KOPT-K1 (cell line): ENCODE data around the gene TBC1D5.

Source experiments
- H3K27ac ChIP-seq: fragments of 200-600 bp; sonication (generic); 2 replicates; pipeline ENCODE4 v1.5.1; 2016; ENCODE audit warnings: antibody characterized with exemption, mild to moderate bottlenecking, low read depth, low read length; ENCODE audit not compliant: poor library complexity, severe bottlenecking
- H3K36me3 ChIP-seq: fragments of 200-600 bp; sonication (generic); 2 replicates; pipeline ENCODE4 v1.5.1; 2017; ENCODE audit warnings: antibody characterized with exemption, mild to moderate bottlenecking, low read length, moderate library complexity; ENCODE audit not compliant: insufficient read depth
- H3K9me3 ChIP-seq: fragments of 200-600 bp; sonication (generic); 2 replicates; pipeline ENCODE4 v1.5.1; 2017; ENCODE audit warnings: antibody characterized with exemption, low read length, mild to moderate bottlenecking; ENCODE audit not compliant: insufficient read depth, poor library complexity, severe bottlenecking

The TBC1D5 gene

DNA sequence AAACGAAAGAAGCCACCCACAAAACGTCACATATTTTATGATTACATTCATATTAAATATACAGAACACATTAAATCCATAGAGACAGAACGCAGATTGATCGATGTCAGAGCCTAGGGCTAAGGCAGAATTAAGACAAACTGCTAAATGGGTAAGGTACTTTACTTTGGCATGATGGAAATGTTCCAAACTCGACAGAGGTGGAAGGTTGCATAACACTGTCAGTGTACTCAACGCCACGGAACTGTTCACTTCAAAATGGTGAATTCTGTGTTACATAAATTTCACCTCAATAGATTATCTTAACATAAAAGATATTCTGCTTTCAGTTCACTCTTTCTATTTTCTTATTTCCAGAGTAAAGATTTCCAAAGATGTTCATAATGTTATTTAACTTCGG lies 158.4 kb downstream of the TBC1D5 start:
- Histone ChIP-seq H3K27ac (no peak overlapping the region), H3K36me3 (no peaks in the 10 kb centered on the region), H3K9me3 (no peaks in the 10 kb centered on the region)

DNA sequence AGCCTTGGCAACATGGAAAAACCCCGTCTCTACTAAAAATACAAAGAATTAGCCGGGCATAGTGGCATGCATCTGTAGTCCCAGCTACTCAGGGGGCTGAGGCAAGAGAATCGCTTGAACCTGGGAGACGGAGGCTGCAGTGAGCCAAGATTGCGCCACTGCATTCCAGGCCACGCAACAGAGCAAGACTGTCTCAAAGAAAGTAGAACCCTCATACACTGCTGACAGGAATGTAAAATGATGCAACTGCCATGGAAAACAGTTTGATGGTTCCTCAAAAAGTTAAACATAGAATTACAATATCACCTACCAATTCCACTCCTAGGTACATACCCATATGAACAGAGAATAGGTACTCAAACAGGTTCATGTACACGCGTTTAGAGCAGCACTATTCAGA lies 158.9 kb downstream of the TBC1D5 start:
- Histone ChIP-seq H3K36me3 (no peaks in the 10 kb centered on the region), H3K9me3 (no peaks in the 10 kb centered on the region), H3K27ac (no peak overlapping the region)

DNA sequence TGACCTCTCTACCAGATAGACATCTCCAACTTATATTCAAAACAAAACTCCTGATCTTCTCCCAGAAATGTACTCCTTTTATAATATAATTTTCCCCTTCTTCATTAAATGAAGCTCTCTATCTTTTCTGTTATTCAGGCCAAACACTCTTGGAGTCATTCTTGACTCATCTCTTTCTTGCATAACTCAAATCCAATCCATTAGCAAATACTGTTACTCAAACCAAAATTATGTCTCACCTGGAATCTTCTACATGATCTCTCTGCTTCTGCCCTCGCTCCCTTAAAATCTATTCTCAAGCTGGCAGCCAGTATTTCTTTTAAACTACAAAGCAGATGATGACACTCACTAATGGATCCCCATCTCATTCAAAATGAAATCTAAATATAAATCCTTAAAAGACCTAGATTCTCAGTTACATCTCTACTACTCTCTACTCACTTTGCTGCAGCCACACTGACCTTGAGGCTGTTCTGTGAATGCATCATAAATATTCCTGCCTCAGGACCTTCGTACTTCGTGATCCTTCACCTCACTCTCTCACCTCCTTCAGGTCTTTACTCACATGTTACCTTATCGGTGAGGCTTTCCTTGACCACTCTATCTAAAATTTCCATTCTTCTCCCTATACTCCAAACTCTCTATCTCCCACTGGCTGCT lies 160.9 kb downstream of the TBC1D5 start:
- H3K9me3 ChIP-seq = no peaks in the 10 kb centered on the region
- H3K27ac ChIP-seq = no peak overlapping the region
- no peaks in the 10 kb centered on the region for H3K36me3 ChIP-seq

DNA sequence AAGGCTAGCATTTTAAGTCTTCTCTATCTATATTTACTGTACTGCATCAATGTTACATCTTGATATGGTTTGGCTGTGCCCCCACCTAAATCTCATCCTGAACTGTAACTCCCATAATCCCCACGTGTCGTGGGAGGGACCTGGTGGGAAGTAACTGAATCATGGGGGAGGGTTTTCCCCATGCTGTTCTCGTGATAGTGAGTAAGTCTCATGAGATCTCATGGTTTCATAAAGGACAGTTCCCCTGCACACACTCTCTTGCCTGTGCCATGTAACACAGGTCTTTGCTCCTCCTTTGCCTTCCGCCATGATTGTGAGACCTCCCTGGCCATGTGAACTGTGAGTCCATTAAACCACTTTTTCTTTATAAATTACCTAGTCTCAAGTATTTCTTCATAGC lies 161.5 kb downstream of the TBC1D5 start:
- Histone ChIP-seq H3K36me3 (no peaks in the 10 kb centered on the region), H3K9me3 (no peaks in the 10 kb centered on the region)

DNA sequence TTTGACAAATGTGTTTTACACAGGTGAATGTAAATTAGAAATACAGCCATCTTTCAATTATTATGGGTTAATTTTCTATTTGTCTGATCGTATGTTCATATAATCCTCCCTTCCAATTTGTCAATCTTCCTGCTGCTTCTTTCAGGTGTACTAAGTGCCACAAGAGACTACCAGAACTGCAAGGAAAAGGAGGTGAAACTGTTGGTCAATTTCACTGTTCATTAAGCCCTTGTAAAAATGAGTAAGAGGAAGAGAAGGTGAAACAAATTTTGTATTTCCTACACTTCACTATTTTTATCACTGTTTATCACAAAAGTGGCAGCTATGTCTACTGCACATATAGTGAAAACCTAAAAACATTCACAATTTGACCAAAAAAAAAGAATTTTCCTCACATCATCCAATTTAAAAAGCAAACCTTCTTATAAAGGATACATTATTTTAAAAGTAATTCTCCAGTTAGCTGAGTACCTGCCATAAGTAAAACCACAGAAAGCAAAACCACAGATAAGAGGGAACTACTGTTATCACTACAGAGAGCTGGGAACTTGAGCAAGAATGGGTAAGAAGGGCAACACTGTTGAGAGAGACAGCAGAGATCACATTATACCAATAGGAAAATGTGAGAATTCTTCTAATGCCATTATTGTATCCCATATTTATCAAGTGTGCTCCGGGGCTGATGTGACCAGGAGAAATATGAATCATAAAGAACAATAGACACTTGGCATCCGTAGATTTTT lies 163.0 kb downstream of the TBC1D5 start:
- Histone ChIP-seq H3K36me3 (no peaks in the 10 kb centered on the region; the same call in 1 of the 2 replicates), H3K27ac (peak overlapping the region; percentile 21)

More for the DNA sequence above, 161.5 kb downstream of the TBC1D5 start:
- no peak overlapping the region for H3K27ac ChIP-seq

DNA sequence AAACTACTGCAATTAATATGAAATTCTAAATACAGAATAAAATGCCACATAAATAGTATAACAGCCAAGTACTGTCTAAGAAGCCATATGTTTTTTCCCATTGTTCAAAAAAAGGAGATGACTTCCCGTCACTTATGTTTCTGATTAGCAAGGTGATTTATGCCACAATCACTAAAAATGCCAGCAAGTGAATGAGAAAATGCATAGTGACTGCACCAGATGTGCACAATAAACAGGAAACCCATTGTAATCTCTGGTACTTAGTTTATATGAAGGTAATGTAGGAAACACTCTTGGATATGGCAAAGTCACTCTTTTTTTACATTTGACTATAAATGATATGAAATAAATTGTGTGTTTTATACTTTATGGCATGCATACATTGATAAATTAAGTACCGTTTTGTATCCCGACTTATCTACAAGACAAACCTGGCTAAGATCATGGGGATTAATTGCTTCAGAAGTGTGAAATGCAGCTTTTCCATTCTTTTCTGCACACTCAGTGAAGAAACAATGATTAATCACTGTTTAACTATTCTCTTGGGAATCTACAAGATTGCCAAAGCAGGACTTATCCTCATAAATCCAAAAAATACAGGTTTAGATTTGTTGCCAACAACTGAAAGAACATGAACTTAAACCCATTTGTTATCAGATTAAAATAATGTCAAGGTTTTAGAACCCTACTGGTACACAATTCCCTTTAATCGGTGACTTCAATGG lies 164.5 kb downstream of the TBC1D5 start:
- Histone ChIP-seq H3K27ac (no peak overlapping the region), H3K9me3 (no peaks in the 10 kb centered on the region)

More for the DNA sequence above, 163.0 kb downstream of the TBC1D5 start:
- H3K9me3 ChIP-seq = no peaks in the 10 kb centered on the region

DNA sequence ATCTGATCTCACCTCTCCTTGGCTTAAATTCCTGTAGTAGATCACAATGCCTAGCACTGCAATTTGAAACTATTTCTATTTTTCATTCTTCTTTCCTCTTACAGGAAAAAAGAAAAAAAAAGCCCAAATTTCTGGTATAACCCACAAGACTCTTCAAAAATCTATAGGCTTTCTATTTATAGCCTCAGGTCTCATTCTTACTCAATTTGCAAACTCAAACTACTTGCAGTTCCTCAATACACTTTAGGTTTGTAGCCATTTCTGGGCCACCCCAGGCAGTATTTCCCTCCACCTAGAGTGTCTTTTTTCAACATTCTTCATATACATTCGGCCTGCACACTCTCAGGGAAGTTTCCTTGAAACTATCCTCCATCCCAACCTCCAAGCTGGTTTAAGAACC lies 169.0 kb downstream of the TBC1D5 start:
- no peak overlapping the region for H3K27ac ChIP-seq
- no peaks in the 10 kb centered on the region for H3K9me3 ChIP-seq
- H3K36me3 ChIP-seq = no peaks in the 10 kb centered on the region; the same call in 1 of the 2 replicates

More for the DNA sequence above, 164.5 kb downstream of the TBC1D5 start:
- H3K36me3 ChIP-seq = no peaks in the 10 kb centered on the region; the same call in 1 of the 2 replicates

DNA sequence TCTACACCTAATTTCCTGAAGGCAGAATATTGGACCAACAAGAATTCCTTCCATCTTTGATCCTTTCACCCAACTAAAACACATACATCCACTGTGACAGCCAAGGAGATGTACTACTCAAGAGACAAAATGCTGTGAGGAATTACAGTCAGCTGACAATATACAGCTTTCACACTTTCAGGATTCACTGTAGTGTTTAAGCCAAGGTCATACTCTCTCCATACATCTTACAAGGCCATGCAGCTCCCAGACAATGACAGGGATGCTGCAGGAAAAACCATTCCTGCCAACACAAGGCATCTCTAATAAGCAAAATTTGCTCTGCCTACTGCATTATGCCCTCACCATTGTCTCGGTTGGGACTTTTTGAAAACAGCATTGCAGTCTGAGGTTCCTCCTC lies 170.7 kb downstream of the TBC1D5 start:
- no peaks in the 10 kb centered on the region for H3K9me3 ChIP-seq

DNA sequence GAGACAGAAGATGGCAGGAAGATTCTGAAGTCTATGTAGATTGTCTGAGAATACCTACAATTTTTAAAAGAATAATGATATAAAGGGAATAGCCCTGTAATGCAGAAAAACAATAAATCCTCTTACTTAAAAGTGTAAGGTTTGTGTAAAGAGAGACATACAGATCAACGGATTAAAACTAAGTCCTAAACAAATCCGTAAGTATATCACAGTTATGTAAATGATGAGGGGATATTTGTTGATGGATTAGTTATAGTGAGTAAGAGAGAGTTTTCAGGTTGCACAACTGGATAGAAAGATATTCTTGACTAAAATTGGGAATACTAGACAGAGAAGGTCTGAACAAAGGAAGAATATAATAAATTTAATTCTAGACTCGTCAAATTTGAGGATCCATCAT lies 179.6 kb downstream of the TBC1D5 start:
- Histone ChIP-seq H3K36me3 (no peaks in the 10 kb centered on the region), H3K9me3 (no peaks in the 10 kb centered on the region), H3K27ac (no peak overlapping the region)

More for the DNA sequence above, 170.7 kb downstream of the TBC1D5 start:
- no peaks in the 10 kb centered on the region; the same call in 1 of the 2 replicates for H3K36me3 ChIP-seq
- no peak overlapping the region for H3K27ac ChIP-seq

DNA sequence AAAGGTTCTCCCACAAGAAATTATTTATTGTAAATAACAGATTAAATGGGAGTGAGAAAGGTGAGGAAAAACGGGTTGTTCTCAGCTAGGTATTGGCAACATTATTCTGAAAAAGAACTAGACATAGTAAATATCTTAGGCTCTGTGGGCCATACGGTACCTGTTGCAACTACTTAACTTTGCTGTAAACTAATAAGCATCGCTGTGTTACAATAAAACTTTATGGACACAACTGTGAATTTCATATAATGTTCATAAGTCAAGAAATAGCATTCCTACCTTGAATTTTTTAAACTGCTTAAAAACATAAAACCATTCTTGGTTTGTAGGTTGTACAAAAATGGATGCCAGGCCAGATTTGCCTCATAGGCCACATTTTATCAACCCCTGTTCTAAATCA lies 183.9 kb downstream of the TBC1D5 start:
- no peaks in the 10 kb centered on the region for H3K9me3 ChIP-seq
- H3K27ac ChIP-seq = no peak overlapping the region
- H3K36me3 ChIP-seq = no peaks in the 10 kb centered on the region

DNA sequence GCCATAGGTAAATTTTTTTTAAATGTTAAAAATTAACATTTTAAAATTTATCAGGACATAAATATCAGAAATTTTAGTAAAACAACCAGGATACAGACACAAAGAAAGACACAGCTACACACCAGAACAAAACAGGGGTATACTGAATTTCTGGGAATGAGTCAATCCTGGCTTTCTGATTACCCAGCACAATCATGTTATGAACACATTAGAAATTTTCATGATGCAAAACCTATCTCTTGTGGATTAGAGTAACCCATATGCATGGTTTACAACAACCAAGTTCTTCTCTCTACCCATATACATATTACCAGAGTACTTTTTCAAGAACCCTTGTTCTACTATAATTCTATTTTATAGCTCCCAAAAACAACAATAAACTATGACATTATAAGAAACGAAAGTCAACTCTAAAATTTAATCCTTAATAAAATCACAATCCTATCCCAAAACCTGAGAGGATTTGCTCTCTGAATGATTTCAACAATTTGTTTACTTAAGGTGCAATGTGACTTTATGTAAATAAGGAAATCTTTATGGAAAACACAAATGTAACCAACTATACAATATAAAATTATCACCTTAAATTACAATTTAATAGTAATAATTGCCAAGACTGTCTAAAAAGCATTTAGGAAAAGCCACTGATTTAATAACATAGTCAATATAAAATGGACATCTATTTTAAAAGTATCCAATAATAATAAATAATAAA lies 184.5 kb downstream of the TBC1D5 start:
- no peaks in the 10 kb centered on the region for H3K36me3 ChIP-seq
- H3K9me3 ChIP-seq = no peaks in the 10 kb centered on the region
- no peak overlapping the region for H3K27ac ChIP-seq

DNA sequence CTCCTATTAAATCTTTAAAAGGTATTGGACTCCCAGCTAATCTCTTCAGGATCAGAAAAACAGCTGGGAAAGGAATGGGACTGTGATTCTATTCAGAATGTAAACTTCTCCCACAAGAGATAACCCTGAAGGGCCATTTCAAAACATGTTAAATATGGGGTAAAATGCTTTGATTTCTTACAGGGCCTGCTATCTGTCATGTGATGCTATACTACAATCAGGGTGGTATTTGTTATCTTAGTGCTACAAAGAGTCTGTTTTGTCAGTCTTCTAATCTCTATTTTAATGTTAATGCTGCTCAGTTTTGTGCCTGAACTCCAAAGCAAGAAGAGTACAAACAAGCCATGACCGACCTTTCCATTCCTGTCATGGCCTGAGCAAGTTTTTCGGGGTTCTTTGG lies 186.9 kb downstream of the TBC1D5 start:
- Histone ChIP-seq H3K9me3 (no peaks in the 10 kb centered on the region), H3K36me3 (no peaks in the 10 kb centered on the region), H3K27ac (no peak overlapping the region)

DNA sequence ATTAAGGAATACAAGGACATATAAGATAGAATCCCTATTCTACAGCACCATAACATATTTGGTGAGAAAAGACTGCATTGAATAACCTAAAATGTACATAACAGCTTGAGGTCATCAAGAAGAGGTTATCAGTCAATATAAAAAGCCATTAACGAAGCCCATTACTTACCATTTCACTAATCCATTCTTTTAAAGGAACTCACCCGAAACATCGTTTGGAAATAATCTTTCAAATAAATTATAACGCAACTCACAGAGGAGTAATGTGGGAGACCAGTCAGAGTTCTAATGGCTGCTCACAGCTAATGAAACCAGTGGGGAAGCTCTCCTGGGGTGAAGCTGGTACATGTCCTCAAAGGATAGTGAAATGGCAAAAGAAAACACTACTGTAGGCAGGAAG lies 188.4 kb downstream of the TBC1D5 start:
- H3K36me3 ChIP-seq = no peaks in the 10 kb centered on the region
- no peaks in the 10 kb centered on the region for H3K9me3 ChIP-seq
- H3K27ac ChIP-seq = no peak overlapping the region

DNA sequence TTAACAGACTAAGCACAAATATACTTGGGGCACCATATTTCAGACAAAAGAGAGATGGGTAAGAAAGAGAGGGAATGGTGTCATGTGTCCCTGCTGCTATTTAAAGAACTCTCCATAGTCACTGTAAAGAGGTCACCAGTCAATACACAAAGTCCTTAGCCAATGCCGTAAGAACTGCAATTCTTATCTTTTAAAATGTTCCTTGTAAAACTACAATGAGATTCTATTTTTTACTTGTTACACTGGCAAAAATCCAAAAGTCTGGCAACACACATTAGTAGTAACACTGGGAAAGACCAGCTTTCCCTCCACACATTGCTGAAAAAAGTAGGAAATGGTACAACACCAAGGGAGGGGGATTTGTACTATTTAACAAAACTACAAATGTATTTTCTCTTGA lies 189.4 kb downstream of the TBC1D5 start:
- Histone ChIP-seq H3K27ac (no peak overlapping the region), H3K36me3 (no peaks in the 10 kb centered on the region), H3K9me3 (no peaks in the 10 kb centered on the region)

DNA sequence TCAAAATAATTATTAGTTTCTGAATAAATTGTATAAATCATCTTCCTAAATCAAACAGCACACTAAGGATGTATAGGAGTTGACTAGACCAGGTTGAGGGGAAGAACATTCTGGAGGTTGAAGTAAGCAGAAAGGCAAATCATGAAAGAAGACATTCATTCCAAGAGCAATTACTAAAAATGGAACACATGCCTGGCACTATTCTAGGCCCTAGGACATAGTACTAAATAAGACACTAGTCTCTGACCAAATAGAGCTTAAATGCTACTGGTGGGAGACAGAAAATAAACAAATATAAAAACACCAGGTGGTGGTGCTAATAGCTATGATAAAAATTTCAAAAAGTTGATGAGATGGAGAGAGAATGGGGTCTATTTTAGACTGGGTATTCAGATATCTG lies 190.1 kb downstream of the TBC1D5 start:
- Histone ChIP-seq H3K27ac (no peak overlapping the region), H3K9me3 (no peaks in the 10 kb centered on the region), H3K36me3 (no peaks in the 10 kb centered on the region)
